WTC11 (cell line): ENCODE data around the gene RXRA. TPM values are rescaled to one million over a fixed set of nuclear protein-coding genes. Genes with fewer than 3 reads are reported as not detected.
A peak's percentile ranks its signal among the peaks of the same experiment; 100 is the strongest.

Experiments used
- ATAC-seq: fragments of 200-7000 bp; cut with Tn5 transposase; 2 replicates; pipeline ENCODE4 v1.10.0; 2021; ENCODE audit warnings: mild to moderate bottlenecking, moderate library complexity
- CTCF ChIA-PET: fragments of 300-600 bp; sonication (Branson Sonifier 250); formaldehyde crosslinking; loops from one replicate; lab custom pipeline; 2021; ENCODE audit warnings: antibody characterized with exemption; lab: Charles Lee
- POLR2A ChIA-PET: fragments of 350-600 bp; sonication (Branson Sonifier 250); formaldehyde crosslinking; loops from one replicate; lab custom pipeline; 2021; ENCODE audit warnings: antibody characterized with exemption; lab: Charles Lee
- DNase-seq: peaks from one replicate; pipeline ENCODE4 v3.0.0; 2021; ENCODE audit warnings: low spot score
- H3K27ac Mint-ChIP-seq: 2 replicates; pipeline ENCODE4 v1.8.0; 2021; ENCODE audit warnings: mixed read lengths
- H3K27me3 Mint-ChIP-seq: 2 replicates; pipeline ENCODE4 v1.8.0; 2021; ENCODE audit warnings: low read depth, mild to moderate bottlenecking, moderate library complexity, mixed read lengths
- H3K36me3 Mint-ChIP-seq: 2 replicates; pipeline ENCODE4 v1.8.0; 2021; ENCODE audit warnings: mixed read lengths
- H3K4me1 Mint-ChIP-seq: 2 replicates; pipeline ENCODE4 v1.8.0; 2022; ENCODE audit warnings: mixed read lengths
- H3K4me3 Mint-ChIP-seq: 2 replicates; pipeline ENCODE4 v1.8.0; 2021; ENCODE audit warnings: mild to moderate bottlenecking, moderate library complexity, mixed read lengths
- H3K9me3 Mint-ChIP-seq: 2 replicates; pipeline ENCODE4 v1.8.0; 2021; ENCODE audit warnings: mixed read lengths
- E2F5 ChIP-seq: sonication (generic); formaldehyde crosslinking; IDR thresholded peaks from 2 replicates; pipeline ENCODE4 v1.8.1; 2022; ENCODE audit warnings: mild to moderate bottlenecking, moderate library complexity, missing genetic modification reagents
- ESRRA ChIP-seq: sonication (generic); formaldehyde crosslinking; IDR thresholded peaks from 2 replicates; pipeline ENCODE4 v1.8.1; 2022; ENCODE audit warnings: mild to moderate bottlenecking, missing genetic modification reagents, borderline replicate concordance
- FOXJ3 ChIP-seq: sonication (generic); formaldehyde crosslinking; IDR thresholded peaks from 2 replicates; pipeline ENCODE4 v1.9.0; 2021; ENCODE audit warnings: missing genetic modification reagents, mild to moderate bottlenecking, borderline replicate concordance
- FOXK1 ChIP-seq: sonication (generic); formaldehyde crosslinking; IDR thresholded peaks from 2 replicates; pipeline ENCODE4 v1.8.0; 2022; ENCODE audit warnings: mild to moderate bottlenecking, moderate library complexity, missing genetic modification reagents
- HMGA2 ChIP-seq: fragments of 250-450 bp; sonication (Bioruptor Pico); IDR thresholded peaks from 2 replicates; pipeline ENCODE4 v1.4.0; 2021; ENCODE audit warnings: mild to moderate bottlenecking, moderate library complexity
- IRF2 ChIP-seq: sonication (generic); formaldehyde crosslinking; IDR thresholded peaks from 2 replicates; pipeline ENCODE4 v1.8.0; 2022; ENCODE audit warnings: low read depth, missing genetic modification reagents, borderline replicate concordance
- NFYB ChIP-seq: sonication (generic); formaldehyde crosslinking; conservative IDR thresholded peaks from 2 replicates; pipeline ENCODE4 v1.8.0; 2022; ENCODE audit warnings: low read depth, missing genetic modification reagents
- PREB ChIP-seq: sonication (generic); formaldehyde crosslinking; IDR thresholded peaks from 2 replicates; pipeline ENCODE4 v1.8.1; 2022; ENCODE audit warnings: mild to moderate bottlenecking, missing genetic modification reagents, moderate library complexity, borderline replicate concordance
- PRRX2 ChIP-seq: fragments of 250-450 bp; sonication (Bioruptor Pico); IDR thresholded peaks from 2 replicates; pipeline ENCODE4 v1.8.0; 2021; ENCODE audit warnings: mild to moderate bottlenecking
- TCF7 ChIP-seq: sonication (generic); formaldehyde crosslinking; IDR thresholded peaks from 2 replicates; pipeline ENCODE4 v1.8.0; 2022; ENCODE audit warnings: mild to moderate bottlenecking, low read depth, missing genetic modification reagents, moderate library complexity
- ZNF138 ChIP-seq: sonication (generic); formaldehyde crosslinking; conservative IDR thresholded peaks from 2 replicates; pipeline ENCODE4 v1.8.1; 2022; ENCODE audit warnings: mild to moderate bottlenecking, moderate library complexity, missing genetic modification reagents
- ZNF232 ChIP-seq: sonication (generic); formaldehyde crosslinking; IDR thresholded peaks from 2 replicates; pipeline ENCODE4 v1.8.0; 2022; ENCODE audit warnings: mild to moderate bottlenecking, missing genetic modification reagents
- total RNA-seq: library from RNA; stranded (reverse); gene quantifications from 3 replicates; pipeline ENCODE4 v1.2.3, GENCODE V29; 2021
- TF ChIP-seq, protein P1 (sequence below): sonication (generic); formaldehyde crosslinking; IDR thresholded peaks from 2 replicates; pipeline ENCODE4 v1.8.1; 2022; ENCODE audit warnings: missing genetic modification reagents, borderline replicate concordance
- TF ChIP-seq, protein P2 (sequence below): sonication (generic); formaldehyde crosslinking; IDR thresholded peaks from 2 replicates; pipeline ENCODE4 v1.8.1; 2023; ENCODE audit warnings: mild to moderate bottlenecking, missing genetic modification reagents, borderline replicate concordance
- TF ChIP-seq, protein P3 (sequence below): fragments of 250-450 bp; sonication (Bioruptor Pico); IDR thresholded peaks from 2 replicates; pipeline ENCODE4 v1.9.0; 2021; ENCODE audit warnings: mild to moderate bottlenecking
- TF ChIP-seq, protein P4 (sequence below): sonication (generic); formaldehyde crosslinking; IDR thresholded peaks from 2 replicates; pipeline ENCODE4 v1.8.1; 2023; ENCODE audit warnings: mild to moderate bottlenecking, missing genetic modification reagents, moderate library complexity

Gene RXRA
- total RNA-seq, 1 experiment from 2014 or later: 27.5 TPM

DNA sequence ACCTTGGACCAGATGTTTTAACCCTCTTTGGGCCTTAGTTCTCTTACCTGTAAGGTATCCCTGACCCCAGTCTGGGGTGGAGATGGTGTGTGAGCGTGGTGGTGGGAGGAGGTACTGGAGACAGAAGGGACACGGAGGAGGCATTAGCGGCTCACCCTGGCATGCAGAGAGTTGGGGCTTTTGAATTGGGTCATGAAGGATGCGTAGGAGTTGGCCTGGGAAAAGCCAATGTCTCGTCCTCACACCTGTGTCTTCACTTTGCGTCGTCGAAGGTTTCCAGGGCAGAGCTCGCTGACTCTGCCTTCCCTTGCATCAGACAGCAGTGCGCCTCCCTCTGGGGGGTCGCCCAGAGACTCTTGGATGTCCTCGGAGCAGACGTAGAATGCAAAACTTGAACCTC is 11.2 kb downstream of the RXRA start:
- no peaks in the 10 kb centered on the region for H3K27me3 Mint-ChIP-seq
- ChIA-PET POLR2A (no interaction called here), CTCF (no interaction called here)
- no peak for ATAC-seq
- TF ChIP-seq ZNF138 (no peak), ZNF232 (CRISPR knock-in tag) (no peak), PREB (CRISPR knock-in tag) (no peak), IRF2 (CRISPR knock-in tag) (no peak), ESRRA (CRISPR knock-in tag) (no peak), HMGA2 (CRISPR knock-in tag) (no peak), TCF7 (no peak)
- TF ChIP-seq, protein P1, sequence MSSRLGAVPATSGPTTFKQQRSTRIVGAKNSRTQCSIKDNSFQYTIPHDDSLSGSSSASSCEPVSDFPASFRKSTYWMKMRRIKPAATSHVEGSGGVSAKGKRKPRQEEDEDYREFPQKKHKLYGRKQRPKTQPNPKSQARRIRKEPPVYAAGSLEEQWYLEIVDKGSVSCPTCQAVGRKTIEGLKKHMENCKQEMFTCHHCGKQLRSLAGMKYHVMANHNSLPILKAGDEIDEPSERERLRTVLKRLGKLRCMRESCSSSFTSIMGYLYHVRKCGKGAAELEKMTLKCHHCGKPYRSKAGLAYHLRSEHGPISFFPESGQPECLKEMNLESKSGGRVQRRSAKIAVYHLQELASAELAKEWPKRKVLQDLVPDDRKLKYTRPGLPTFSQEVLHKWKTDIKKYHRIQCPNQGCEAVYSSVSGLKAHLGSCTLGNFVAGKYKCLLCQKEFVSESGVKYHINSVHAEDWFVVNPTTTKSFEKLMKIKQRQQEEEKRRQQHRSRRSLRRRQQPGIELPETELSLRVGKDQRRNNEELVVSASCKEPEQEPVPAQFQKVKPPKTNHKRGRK (CRISPR knock-in tag): no peak
- TF ChIP-seq, protein P2, sequence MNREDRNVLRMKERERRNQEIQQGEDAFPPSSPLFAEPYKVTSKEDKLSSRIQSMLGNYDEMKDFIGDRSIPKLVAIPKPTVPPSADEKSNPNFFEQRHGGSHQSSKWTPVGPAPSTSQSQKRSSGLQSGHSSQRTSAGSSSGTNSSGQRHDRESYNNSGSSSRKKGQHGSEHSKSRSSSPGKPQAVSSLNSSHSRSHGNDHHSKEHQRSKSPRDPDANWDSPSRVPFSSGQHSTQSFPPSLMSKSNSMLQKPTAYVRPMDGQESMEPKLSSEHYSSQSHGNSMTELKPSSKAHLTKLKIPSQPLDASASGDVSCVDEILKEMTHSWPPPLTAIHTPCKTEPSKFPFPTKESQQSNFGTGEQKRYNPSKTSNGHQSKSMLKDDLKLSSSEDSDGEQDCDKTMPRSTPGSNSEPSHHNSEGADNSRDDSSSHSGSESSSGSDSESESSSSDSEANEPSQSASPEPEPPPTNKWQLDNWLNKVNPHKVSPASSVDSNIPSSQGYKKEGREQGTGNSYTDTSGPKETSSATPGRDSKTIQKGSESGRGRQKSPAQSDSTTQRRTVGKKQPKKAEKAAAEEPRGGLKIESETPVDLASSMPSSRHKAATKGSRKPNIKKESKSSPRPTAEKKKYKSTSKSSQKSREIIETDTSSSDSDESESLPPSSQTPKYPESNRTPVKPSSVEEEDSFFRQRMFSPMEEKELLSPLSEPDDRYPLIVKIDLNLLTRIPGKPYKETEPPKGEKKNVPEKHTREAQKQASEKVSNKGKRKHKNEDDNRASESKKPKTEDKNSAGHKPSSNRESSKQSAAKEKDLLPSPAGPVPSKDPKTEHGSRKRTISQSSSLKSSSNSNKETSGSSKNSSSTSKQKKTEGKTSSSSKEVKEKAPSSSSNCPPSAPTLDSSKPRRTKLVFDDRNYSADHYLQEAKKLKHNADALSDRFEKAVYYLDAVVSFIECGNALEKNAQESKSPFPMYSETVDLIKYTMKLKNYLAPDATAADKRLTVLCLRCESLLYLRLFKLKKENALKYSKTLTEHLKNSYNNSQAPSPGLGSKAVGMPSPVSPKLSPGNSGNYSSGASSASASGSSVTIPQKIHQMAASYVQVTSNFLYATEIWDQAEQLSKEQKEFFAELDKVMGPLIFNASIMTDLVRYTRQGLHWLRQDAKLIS (CRISPR knock-in tag): no peak
- TF ChIP-seq, protein P3, sequence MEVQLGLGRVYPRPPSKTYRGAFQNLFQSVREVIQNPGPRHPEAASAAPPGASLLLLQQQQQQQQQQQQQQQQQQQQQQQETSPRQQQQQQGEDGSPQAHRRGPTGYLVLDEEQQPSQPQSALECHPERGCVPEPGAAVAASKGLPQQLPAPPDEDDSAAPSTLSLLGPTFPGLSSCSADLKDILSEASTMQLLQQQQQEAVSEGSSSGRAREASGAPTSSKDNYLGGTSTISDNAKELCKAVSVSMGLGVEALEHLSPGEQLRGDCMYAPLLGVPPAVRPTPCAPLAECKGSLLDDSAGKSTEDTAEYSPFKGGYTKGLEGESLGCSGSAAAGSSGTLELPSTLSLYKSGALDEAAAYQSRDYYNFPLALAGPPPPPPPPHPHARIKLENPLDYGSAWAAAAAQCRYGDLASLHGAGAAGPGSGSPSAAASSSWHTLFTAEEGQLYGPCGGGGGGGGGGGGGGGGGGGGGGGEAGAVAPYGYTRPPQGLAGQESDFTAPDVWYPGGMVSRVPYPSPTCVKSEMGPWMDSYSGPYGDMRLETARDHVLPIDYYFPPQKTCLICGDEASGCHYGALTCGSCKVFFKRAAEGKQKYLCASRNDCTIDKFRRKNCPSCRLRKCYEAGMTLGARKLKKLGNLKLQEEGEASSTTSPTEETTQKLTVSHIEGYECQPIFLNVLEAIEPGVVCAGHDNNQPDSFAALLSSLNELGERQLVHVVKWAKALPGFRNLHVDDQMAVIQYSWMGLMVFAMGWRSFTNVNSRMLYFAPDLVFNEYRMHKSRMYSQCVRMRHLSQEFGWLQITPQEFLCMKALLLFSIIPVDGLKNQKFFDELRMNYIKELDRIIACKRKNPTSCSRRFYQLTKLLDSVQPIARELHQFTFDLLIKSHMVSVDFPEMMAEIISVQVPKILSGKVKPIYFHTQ: no peak
- H3K36me3 Mint-ChIP-seq: no peaks in the 10 kb centered on the region
- H3K27ac Mint-ChIP-seq: peak overlapping the region; percentile 98
- no peaks in the 10 kb centered on the region for H3K9me3 Mint-ChIP-seq
- peaks cover 6% of the 10 kb centered on the region; the same call in 1 of the 2 replicates for H3K4me1 Mint-ChIP-seq
- no peak overlapping the region for H3K4me3 Mint-ChIP-seq
- DNase-seq: no peak

DNA sequence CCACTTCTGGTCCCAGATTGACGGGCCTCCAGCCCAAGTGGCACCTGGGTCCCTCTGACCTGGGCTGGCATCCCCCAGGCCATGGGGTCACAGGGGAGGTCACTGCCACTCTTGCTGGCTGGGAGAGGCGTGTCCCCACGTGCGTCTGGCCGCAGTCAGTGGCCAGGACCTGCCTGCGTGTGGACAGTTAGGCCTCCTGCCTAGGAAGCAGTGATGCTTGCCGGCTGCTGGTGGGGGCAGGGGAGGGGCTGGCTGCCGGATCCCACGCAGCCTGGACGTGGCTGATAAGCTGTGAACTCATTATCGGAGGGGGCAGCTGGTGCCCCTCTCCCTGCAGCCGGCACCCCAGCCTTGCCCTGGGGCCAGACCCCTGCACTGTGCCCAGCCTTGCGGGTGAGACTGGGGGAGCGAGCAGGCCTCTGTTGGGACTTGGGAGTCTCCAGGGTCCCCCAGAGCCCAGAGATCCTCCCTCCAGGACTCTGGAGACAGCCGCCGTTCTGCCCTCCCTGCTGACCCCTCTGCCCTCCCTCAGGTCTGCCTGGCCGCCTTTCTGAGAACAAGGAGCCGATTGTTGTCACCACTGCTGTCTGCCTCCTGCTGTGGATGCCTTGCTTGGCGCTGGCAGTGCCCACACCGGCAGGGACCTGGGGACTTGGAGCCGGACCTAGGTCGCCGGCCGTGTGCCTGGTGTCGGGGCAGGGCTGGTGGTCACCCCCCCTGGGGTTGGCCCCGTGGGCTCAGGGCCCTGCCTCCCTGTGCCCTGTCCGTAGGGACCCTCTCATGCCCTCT is 12.3 kb downstream of the RXRA start:
- Mint-ChIP-seq H3K36me3 (no peaks in the 10 kb centered on the region), H3K4me3 (no peak overlapping the region), H3K27ac (no peak overlapping the region), H3K9me3 (no peaks in the 10 kb centered on the region), H3K4me1 (peaks cover 6% of the 10 kb centered on the region; the same call in 1 of the 2 replicates), H3K27me3 (no peaks in the 10 kb centered on the region)
- TF ChIP-seq, protein P4, sequence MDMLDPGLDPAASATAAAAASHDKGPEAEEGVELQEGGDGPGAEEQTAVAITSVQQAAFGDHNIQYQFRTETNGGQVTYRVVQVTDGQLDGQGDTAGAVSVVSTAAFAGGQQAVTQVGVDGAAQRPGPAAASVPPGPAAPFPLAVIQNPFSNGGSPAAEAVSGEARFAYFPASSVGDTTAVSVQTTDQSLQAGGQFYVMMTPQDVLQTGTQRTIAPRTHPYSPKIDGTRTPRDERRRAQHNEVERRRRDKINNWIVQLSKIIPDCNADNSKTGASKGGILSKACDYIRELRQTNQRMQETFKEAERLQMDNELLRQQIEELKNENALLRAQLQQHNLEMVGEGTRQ: no peak
- TF ChIP-seq FOXK1 (no peak), NFYB (no peak), E2F5 (CRISPR knock-in tag) (no peak), PRRX2 (no peak), FOXJ3 (no peak)
- ChIA-PET CTCF (no interaction called here), POLR2A (no interaction called here)
- no peak for DNase-seq
- ATAC-seq: no peak
